Colonic mucosa (tissue), 4 donors: ENCODE results near the gene DZIP1. TPM values are rescaled to one million over a fixed set of nuclear protein-coding genes. Genes with fewer than 3 reads are reported as not detected.

Experiments used
- DNase-seq: peaks from one replicate; pipeline ENCODE4 v3.0.0-alpha.2; 2020
- H3K27ac ChIP-seq: fragments of 200-600 bp; one replicate; pipeline ENCODE4 v1.8.0; 2021
- H3K27me3 ChIP-seq: fragments of 200-600 bp; one replicate; pipeline ENCODE4 v1.8.0; 2021
- H3K36me3 ChIP-seq: fragments of 200-600 bp; one replicate; pipeline ENCODE4 v1.8.0; 2021
- H3K4me1 ChIP-seq: fragments of 200-600 bp; one replicate; pipeline ENCODE4 v1.8.0; 2021; ENCODE audit warnings: mild to moderate bottlenecking
- H3K4me3 ChIP-seq: fragments of 200-600 bp; one replicate; pipeline ENCODE4 v1.8.0; 2021
- H3K9ac ChIP-seq, 2 donors: one replicate each; pipeline ENCODE4 v1.7.0; 2013; ENCODE audit warnings: control low read depth in 2 of 2, low read depth in 2 of 2, low read length in 2 of 2
- H3K9me3 ChIP-seq: fragments of 200-600 bp; one replicate; pipeline ENCODE4 v1.8.0; 2021
- intact Hi-C: fragments of 100-400 bp; cut with DNase I; formaldehyde crosslinking; loops from one replicate; pipeline ENCODE4 v1.14.1; 2022
- total RNA-seq, 2 donors: library from RNA; stranded (reverse); fragmentation: NEBNext Ultra II Directional in 1 of 2; extraction: Animal tissue kit (Norgen Biotek cat#: 25700) in 1 of 2; gene quantifications; one replicate each; pipeline ENCODE4 v1.2.1, GENCODE V29; 2021
- TF ChIP-seq, protein P1 (sequence below): fragments of 200-600 bp; IDR thresholded peaks from one replicate; pipeline ENCODE4 v1.8.0; 2022; ENCODE audit warnings: antibody characterized with exemption, mild to moderate bottlenecking
- donor health status: healthy.
- donor health status: DM: no; HTN: no; CAD: no.
- donor health status: DM: no; HTN: no; CAD: no.

DZIP1 gene
- total RNA-seq, 2 donors from 2014 or later, result 2.2 to 3.6 TPM

DNA sequence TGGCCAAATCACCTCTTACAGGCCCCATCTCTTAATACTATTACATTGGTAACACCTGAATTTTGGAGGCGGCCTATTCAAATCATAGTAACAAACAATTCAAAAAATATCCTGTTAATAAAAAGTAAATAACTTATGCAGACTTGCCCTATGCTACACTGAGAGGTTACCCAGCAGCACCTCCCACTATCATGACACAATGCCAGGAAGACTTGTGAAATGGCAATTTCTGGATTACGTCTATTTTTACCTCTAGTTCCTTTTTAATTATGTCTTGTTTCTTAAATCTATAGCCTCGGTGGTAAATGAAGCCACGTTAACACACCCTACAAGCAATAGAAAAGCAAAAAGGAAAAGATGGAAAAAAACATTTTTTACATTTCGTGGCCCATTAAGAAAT lies 6.2 kb upstream of the DZIP1 start:
- Histone ChIP-seq H3K9me3 (no peaks in the 10 kb centered on the region), H3K36me3 (no peaks in the 10 kb centered on the region), H3K27ac (no peak overlapping the region), H3K27me3 (no peaks in the 10 kb centered on the region), H3K4me3 (no peak overlapping the region), H3K9ac (no peak overlapping the region), H3K4me1 (no peaks in the 10 kb centered on the region)
- no peak for DNase-seq
- TF ChIP-seq, protein P1, sequence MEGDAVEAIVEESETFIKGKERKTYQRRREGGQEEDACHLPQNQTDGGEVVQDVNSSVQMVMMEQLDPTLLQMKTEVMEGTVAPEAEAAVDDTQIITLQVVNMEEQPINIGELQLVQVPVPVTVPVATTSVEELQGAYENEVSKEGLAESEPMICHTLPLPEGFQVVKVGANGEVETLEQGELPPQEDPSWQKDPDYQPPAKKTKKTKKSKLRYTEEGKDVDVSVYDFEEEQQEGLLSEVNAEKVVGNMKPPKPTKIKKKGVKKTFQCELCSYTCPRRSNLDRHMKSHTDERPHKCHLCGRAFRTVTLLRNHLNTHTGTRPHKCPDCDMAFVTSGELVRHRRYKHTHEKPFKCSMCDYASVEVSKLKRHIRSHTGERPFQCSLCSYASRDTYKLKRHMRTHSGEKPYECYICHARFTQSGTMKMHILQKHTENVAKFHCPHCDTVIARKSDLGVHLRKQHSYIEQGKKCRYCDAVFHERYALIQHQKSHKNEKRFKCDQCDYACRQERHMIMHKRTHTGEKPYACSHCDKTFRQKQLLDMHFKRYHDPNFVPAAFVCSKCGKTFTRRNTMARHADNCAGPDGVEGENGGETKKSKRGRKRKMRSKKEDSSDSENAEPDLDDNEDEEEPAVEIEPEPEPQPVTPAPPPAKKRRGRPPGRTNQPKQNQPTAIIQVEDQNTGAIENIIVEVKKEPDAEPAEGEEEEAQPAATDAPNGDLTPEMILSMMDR, result no peak
- intact Hi-C loops, result no loop called here

DNA sequence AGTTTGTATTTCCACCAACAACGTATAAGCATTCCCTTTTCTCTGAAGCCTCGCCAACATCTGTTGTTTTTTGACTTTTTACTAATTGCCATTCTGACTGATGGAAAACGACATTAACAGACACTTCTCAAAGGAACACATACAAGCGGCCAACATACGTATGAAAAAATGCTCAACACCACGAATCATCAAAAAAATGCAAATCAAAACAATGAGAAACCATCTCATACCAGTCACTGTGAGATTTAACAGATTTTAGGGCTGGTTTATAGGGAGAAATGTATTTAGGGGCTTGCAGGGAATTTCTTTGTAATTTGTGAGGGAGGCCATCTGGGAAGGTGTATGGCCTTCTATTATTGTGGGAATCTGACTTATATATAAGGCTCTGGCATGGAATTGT lies 2.8 kb upstream of the DZIP1 start:
- intact Hi-C loops, result no loop called here
- H3K9me3 ChIP-seq, result no peaks in the 10 kb centered on the region
- H3K4me3 ChIP-seq, result no peak overlapping the region
- no peaks in the 10 kb centered on the region for H3K36me3 ChIP-seq
- no peak overlapping the region for H3K9ac ChIP-seq
- no peak overlapping the region for H3K27ac ChIP-seq
- TF ChIP-seq, protein P1, result no peak
- H3K27me3 ChIP-seq, result peaks cover 20% of the 10 kb centered on the region
- H3K4me1 ChIP-seq, result no peaks in the 10 kb centered on the region
- no peak for DNase-seq

DNA sequence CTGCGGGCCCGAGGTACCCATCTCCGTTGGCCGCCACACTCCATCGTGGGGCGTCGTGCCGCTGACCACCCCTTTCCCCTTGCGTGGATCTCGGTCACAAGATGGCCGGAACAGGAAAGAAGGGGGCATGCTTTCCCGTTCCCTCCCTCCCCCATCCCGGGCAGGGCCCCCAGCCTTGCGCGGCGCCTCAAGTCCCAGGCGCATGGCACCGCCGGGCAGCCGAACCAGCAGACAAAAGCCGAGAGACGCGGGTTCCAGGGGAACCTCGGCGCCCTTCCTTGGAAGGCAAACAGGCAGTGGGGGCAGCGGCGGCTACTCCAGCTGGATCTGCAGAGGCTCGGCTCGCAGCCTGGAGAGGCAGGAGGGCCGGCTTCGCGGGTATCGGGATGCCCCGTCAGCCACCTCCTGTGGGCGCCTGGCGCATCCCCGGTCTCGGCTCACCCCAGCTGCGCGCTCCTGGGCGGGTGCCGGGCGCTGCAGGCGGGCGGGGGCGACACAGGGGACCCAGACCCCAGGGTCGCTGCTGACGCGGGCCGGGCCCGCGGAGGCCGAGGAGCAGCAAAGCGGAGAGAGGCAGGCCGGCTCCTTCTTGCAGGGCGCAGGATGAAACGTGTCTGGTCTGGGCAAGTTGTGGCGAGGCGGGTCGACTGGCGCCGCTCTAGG lies 439 bp downstream of the DZIP1 start:
- Histone ChIP-seq H3K9ac (peak overlapping the region; percentile 34 to 50), H3K27ac (peak overlapping the region; percentile 47), H3K36me3 (no peaks in the 10 kb centered on the region), H3K9me3 (no peaks in the 10 kb centered on the region), H3K27me3 (peaks cover 39% of the 10 kb centered on the region), H3K4me1 (no peaks in the 10 kb centered on the region), H3K4me3 (peak overlapping the region; percentile 45)
- TF ChIP-seq, protein P1, result no peak
- intact Hi-C loops, result no loop called here
- no peak for DNase-seq

DNA sequence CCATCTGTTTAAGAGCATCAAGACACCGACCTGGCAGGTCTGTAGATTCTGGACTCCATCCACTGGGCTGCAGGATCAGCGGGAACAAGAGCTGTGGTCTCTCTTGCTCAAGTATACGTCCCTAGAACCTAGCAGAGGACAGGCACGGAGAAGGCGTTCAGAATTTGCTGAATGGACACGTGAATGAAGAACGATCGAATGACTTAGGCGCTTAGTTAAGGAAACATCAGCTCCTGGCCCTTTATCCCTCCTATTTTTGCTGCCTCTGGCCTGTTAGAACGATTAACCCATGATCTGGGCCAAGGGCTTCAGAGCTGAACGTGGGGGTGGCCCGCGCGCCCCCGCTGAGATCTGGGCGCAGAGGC lies 953 bp downstream of the DZIP1 start:
- H3K9me3 ChIP-seq, result no peaks in the 10 kb centered on the region
- intact Hi-C loops, result no loop called here
- H3K27ac ChIP-seq, result peak overlapping the region; percentile 47
- no peaks in the 10 kb centered on the region for H3K36me3 ChIP-seq
- peak overlapping the region; percentile 45 for H3K4me3 ChIP-seq
- TF ChIP-seq, protein P1, result no peak
- peak overlapping the region in 1 of 2 donors; percentile 50 for H3K9ac ChIP-seq
- H3K27me3 ChIP-seq, result peaks cover 39% of the 10 kb centered on the region
- DNase-seq, result no peak
- H3K4me1 ChIP-seq, result no peaks in the 10 kb centered on the region

DNA sequence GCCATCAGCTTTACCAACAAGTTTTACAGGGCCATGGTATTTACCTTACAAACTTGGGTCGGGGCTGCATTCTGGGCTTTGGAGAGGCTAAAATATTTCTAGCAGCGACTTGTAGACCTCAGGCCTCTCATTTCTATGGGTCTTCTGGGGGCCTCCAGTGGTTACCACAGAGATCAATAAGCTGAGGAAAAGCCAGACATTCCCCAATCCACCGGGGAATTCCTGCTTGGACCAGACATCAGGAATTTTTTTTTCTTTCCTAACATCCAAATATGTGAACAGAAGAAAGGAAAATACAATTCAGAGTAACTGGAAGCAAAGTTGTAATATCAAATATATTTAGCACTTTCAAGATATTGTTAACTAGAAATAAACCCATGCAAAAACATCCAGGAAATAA lies 1.5 kb downstream of the DZIP1 start:
- DNase-seq, result no peak
- no peaks in the 10 kb centered on the region for H3K4me1 ChIP-seq
- TF ChIP-seq, protein P1, result no peak
- H3K9ac ChIP-seq, result no peak overlapping the region
- H3K27ac ChIP-seq, result no peak overlapping the region
- intact Hi-C loops, result no loop called here
- peaks cover 39% of the 10 kb centered on the region for H3K27me3 ChIP-seq
- H3K4me3 ChIP-seq, result peak overlapping the region; percentile 45
- no peaks in the 10 kb centered on the region for H3K36me3 ChIP-seq
- H3K9me3 ChIP-seq, result no peaks in the 10 kb centered on the region
